GM19025 (cell line): ENCODE data around the gene SLC49A4.

Source experiments
- ATAC-seq: cut with Tn5 transposase; IDR thresholded peaks from one replicate; pipeline ENCODE4 v1.9.1; 2021; ENCODE audit warnings: mild to moderate bottlenecking, low read depth, moderate library complexity; ENCODE audit not compliant: unreplicated experiment

Gene SLC49A4

DNA sequence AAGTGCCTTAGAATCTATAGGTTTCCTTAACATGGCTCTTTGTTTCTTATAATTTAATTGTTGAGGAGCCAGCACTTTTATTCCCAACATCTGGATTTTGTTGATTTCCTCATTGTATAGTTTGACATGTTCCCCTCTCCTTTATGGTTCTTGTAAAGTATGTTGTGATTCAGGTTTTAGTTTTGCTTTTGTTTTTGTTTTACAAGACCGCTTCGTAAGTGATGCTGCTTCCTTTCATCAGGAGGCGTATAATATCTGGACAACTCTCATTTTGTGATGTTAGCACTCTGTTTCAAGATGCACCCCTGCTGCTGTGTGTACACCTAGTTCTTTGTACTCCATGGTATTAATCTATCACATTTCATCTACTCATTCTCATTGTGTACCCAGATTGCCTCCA, 48.7 kb downstream of the SLC49A4 start:
- no peak for ATAC-seq

DNA sequence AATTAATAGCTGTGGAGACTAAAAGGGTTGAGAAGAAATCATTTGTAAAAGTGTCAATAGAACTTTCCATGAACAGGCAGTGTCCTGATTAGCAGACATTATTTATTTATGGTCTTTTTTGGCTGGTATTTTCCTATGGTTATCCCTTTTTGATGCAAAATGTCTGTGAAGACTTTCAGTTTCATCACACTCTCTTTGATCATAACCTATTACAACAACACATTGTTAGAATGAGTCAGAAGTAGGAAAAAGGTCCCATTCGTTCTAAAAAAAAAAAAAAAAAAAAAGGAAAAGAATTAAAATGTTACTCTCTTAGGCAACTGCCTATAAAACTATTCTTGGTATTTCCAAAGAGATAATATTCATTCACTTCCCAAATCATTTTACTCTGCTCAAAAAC, 62.1 kb downstream of the SLC49A4 start:
- ATAC-seq = no peak

DNA sequence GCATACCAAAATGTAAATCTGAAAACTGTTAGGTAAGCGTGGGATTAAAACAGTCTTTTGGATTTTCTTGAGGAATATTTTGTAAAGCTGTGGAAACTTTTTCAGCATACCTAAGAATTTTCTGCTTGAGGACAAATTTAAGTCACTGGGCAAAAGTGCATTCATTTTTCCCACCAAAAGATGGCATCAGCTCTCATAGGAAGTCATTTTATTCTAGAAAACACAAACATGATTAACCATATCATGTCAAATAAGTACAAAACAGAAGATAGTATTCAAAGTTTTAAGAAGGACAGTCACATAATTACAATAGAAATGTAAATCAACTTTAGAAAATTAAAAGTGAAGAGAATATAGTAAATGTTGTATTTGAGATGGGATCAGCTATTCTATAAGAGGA, 63.5 kb downstream of the SLC49A4 start:
- no peak for ATAC-seq

DNA sequence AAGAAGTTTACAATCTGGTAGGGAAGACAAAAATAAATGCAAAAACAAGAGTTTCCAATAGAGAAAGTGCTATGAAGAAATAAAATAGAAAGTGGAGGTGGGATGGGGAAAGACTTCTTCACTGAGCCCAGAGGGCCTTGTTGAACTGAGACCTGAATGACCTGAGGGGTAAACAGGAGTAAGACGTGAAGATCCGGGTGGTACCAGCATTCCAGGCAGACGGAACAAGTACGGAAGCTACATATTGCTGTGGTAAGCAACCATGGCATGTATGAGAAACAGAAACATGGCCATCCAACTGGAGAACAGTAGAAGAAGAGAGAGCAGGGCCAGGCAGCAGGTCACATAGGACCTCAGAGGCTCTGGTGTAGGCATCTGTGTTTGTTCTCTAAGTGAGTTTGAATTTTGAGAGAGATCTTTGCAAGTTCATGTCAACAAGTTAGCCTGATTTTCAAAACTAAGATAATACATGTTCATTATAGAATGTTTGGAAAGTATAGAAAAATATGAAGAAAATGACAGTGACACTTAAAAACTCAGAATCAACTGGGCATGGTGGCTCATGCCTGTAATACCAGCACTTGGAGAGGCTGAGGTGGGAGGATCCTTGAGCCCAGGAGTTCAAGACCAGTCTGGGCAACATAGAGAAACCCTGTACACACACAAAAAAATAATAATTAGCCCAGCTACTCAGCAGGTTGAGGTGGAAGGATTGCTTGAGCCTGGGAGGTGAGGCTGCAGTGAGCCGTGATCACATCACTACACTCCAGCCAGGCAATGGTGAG, 64.3 kb downstream of the SLC49A4 start:
- ATAC-seq = no peak

DNA sequence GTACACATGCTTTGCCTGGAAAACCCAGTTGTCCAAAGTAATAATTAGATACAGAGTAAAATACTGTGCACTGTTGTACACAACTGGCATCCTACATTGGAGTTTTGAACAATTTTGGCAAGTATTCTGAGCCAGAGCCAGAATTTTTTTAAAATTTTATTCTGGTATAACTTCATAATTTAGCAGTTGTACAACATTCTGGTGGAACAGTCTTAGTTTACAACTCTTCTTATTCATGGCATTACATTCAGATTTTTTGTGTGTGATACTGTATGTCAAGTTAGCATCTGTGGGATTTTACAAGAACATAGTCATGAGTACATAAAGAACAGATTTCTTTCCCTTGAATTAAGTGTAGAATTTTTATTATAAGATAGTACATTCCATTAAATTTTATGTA, 67.5 kb downstream of the SLC49A4 start:
- ATAC-seq = no peak

DNA sequence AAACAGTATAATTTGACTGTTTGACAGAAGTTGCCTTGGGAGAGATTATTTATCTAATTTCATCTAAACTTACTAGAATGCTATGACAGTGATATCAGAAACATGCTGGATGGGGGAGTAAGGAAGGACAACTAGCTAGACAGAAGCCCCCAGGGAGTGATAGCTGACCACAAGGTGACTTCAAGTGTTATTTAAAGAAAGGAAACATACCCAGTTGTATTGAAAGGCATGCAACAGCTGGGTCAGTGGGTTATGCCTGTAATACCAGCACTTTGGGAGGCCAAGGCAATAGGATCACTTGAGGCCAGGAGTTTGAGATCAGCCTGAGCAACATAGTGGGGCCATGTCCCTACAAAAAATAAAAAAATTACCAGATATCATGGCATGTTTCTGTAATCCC, 69.6 kb downstream of the SLC49A4 start:
- no peak for ATAC-seq

DNA sequence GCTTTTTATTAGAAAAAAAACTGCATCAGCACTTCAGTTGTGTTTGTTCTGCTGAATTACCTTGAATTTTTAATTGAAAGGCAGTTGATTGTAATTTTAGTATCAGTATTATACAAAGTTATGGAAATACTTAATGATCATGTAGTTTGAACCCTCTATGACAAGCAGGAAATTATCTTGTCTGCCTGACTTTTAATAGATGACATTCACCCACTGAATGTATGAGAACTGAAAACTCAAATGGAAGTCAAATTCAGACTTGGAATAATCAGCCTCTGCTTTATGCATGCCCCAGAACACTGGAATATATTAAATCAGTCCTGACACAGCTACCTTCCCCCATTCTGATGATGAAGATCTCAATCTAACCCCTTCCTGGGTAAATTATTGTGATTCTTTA, 73.5 kb downstream of the SLC49A4 start:
- no peak for ATAC-seq

DNA sequence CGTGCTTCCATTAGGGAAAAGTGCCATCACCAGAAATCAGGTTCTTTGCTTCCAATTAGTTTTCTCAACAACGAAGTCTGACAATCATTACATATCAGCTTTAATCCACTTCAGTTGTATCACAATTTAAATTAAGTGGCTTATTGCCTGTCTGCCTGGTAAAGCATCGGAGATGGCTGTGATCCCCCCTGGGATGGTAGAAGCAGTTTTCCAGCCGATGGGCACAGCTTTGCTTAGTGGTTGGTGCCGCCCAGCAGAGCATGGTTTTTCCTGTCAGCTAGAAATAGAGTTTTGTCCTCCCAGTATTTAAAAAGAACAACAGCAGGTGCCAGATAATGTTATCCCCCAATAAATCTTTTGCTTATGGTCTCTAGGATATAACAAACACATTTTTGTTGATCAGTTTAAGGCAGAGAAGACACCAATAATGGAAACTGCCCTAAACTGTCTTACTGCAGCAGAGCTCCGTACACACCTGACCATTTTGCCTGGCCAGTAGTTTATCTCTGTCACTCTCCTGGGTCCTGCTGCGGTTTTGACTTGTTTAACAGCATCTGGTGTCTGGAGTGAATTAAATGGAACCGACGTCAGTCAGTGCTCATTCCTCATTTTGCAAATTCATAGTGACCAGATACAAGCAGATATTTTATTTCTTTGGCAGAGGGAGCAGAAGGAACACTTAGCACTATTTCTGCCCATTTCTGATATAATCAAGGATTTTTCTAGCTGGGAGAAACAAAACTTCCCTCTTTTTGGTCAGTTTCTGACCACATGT, 79.1 kb downstream of the SLC49A4 start:
- no peak for ATAC-seq

DNA sequence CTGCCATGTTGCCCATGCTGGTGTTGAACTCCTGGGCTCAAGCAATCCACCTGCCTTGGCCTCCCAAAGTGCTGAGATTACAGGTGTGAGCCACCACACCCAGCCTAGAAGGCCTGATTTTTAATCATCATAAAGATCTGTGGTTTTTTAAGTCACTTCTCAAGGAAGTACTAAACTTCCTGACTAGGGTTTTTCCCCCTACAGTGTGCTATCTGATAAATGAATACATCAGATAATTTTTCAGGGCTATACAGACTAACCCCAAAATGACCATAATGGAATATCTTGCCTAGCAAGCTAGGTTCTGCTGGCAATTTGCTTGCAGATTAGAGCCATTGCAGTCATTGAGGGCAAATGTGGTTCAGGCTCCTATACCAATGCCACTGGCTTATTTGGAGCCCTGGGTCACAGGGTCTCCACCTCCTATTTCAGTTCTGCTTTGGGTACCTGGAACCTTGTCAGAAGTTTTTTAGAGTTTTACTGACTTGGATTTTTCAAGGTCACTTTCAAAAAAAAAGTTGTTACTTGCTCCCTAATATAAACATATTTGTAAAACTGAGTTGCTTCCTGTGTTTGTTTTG, 80.8 kb downstream of the SLC49A4 start:
- no peak for ATAC-seq

DNA sequence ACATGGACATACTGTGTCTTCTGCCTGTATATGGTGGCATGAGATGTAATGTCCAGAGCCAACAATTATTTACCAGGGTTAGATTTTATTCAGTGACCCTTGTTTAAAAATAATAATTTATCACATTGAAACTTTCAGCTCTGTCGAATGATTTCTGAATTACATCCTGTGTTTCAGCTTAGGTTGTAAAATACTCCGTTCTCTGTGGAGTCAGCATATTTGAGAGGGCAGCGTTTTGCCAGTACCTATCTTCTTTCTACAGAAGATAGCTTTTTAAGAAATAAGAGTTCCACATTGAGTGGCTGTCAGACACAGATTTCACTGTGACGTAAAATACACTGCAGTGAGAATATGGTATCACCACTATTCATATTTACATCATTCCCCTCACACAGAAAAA, 85.3 kb downstream of the SLC49A4 start:
- no peak for ATAC-seq

DNA sequence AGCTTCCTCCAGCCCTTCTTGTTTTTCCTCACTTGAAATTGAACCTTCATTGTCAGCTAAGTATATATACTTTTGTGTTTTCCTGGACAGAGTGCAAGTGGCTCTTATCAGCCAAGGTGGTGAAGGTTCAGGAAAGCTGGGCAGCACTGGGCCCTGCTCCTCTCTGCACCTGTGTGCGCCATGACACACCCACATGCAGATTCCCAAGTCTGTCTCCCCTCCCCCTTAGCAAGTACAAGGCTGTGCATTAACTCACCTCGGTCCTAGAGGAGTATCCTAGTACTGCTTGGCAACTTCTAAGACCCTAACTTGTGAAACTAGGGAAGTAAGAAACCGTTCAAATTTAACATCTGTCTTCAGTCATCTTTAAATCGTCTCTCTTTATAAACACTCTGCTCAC, 85.8 kb downstream of the SLC49A4 start:
- ATAC-seq = no peak

DNA sequence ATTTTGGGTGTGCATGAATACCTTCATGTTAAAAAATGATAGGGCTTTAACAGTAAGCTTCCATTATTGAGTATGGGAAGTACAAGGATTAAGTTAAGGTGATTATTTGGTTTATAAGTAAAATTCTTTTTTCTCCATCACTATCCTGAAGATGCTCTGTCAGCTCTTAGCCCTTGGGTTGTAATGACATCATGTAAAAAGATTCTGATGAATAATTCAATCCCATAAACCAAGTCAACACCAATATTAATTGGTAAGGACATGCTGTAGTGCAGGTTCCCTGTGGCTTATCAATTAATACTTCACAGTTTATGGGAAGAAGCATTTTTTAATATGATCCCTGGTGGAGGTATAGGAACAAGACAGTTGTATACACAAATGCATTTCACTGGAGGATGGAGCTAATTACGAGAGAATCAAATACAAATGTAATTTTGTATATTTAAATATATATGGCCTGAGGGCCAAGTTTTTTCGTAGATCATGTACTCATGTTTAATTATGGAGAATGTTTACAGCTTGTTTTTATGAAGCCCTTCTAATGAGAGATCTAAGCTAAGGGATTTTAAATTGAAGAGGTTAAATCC, 87.6 kb downstream of the SLC49A4 start:
- no peak for ATAC-seq

DNA sequence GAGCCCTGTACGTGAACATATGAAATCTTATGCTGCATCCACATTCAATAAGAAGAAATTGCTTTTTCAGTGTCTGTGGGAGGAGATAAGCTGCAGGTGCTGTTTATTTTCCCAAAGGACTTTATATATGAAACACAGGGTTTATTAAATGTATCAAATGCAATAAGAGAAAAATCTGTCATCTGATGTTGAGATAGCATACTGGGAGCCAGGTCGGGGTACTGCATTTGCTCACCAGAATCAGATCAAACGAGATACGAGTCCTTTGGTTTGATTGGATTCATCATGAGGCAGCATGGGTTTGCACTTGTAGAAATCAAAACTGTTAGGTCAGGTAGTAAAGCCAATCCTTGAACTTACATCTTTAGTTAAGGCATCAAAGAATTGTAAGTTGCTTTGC, 91.4 kb downstream of the SLC49A4 start:
- ATAC-seq = no peak

DNA sequence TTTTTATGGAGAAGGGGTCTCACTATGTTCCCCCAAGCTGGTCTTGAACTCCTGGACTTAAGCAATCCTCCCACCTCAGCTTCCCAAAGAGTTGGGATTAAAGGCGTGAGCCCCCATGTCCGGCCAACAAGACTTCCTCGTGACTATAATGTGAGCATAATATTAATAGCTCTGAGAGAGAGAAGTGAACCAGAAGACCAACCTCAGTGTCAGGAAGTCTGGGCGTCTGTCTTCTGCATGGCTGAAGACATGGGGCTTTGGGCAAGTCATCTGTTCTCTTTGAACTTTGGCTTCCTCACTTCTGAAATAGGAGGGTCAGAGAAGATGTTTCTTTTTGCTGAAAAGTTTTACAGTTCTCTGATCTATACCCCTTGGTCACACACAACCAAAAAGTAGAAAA, 92.1 kb downstream of the SLC49A4 start:
- ATAC-seq = no peak

DNA sequence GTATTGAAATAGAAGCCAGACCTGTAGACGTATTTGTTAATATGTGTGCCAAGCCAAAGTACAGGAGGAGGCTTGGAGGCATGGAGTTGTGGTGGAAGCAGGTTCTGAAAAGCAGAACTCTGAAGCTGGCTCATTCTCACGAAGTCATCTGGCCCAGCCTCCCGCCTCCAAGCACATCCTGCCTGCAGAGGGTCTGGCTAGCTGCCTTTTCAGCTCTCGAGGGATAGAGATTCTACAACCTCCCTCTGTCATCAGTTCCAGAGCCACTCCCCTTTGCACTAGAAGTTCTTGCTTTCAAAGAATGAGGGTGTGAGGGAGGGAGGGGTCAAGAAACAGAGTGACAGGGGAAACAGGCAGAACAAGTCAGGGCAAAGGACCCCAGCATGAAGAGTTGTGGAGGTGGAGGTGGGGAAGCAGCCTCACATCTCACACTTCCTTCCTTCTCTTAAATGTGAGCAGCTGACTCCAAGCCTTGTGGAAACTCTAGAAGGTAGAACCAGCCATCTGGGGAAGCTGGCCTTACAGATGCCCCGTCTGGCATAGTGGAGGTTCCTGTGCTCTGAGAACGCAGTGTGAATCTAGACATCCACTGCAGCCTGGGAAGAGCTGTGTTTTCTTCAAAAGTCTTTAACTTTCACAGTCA, 95.3 kb downstream of the SLC49A4 start:
- no peak for ATAC-seq

DNA sequence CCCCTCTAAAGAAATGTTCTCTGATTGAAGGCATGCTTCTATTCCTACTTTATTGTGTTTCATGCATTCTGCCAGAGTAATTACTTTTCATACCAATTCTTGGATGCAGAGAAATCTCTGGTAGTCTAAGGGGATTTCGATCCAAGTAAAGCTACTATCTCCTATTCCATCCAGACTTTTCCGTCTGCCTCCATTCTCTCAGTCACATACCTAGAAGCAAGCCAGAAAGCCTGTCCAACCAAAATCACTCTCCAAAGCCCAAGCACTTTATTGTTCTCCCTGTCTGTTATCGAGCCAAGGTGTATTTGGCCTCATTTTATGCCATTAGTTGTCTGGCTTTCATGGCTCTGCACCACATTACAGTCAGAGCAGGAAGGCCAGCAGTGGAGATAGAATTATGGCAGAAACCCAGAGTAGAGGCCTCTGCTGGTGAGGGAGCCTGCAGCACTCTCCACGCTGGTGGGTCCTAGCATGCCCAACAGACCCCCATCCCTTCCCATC, 95.9 kb downstream of the SLC49A4 start:
- no peak for ATAC-seq

DNA sequence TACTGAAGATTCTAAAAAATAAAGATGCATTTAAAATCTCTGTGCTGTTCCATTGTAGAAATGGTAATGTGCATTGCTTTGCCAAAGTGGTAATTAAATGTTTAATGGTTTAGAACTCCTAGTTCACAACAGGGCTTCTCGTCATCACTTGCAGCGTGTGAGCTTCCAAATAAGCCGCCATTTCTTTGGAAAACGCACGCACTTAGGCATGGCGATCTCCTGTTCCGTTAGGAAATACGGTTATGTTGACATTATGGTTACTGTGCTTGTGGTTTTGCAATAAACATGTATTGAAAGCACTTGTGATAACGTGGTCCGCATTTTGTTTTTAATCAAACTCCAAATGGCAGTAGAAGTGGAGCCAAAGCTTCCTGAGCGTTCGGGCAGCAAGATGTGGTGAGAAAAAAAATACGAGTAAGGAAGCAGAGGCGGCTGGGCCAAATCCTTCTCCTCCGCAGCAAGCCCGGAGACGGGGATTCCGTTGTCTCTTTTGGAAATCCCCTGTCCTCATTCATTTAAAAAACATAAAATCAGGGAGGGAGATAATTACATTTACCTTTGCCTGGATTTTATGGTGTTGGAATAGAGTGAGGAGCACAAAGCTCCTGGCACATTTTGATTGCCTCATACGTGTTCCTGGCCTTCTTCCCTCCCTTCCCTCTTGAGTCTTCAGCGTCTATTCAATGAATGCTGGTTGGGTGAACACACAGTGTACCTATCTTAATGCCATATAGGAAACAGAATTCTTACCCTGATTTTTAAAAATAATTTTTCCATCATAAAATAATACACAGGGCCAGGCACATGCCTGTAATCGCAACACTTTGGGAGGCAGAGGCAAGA, 97.5 kb downstream of the SLC49A4 start:
- ATAC-seq = no peak

DNA sequence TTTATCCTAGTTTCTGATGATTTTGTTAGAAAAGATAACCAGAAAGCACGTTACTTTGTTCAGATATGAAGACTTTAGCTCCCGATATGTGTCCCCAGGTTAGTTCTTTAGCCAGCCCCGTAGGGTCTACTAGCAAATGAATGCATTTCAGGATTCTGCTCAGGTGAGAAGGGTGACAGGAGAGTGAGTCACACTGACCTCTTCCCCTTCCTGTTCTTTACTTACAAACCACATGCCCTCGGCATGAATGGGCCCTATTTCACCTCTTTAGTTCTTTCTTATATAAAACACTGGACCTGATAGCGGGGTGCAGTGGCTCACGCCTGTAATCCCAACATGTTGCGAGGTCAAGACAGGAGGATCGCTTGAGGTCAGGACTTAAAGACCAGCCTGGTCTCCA, 98.4 kb downstream of the SLC49A4 start:
- no peak for ATAC-seq

DNA sequence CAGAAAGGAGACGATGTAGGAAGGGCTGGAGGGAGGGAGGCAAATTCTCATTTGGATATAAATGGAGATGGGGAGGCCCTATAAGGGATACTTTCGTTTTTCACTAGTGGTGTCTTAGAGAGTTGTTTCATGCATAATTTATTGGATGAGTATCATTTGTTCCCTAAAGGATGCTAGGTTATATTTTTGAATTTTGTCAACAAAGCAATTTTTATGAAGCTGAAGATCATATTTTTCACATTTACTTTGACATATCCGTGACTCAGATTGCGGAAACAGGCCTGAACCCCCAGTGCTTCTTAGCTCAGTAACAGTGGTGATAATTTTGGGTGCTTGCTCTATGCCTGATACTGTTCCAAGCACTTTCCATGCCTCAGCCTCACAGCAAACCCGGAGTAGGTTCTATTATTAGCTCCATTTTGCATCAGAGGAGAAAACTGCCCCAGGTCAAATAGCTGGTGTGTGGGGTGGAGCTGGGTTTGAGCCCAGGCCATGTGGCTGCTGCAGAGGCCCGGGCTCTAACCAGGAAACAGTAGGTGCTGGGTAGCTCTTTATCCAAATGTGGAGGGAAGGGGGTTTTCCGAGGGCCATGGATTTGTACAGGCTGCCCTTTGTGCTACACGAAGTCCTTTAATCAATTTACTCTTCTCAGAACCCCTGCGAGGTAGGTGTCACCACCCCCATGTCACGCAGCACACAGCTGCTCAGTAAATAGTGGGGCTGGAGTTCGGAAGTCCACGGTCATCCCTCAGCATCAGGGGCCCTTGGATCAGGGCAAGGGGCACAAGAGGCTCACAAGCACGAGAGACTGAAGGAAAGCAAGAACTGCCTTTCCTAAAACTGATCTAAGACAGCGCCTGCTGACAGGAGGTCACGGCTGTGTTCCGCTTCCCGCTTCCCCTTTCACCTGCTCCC, 99.1 kb downstream of the SLC49A4 start:
- ATAC-seq = no peak
